NCI-H2081 treated with DMSO at 0.1 percent for 48 hours (cell line): ENCODE results near the gene ZBTB7C.
A peak's percentile ranks its signal among the peaks of the same experiment; 100 is the strongest.
"Not testable (repeated sequence)": the region's sequence is repeated elsewhere in the genome, so short reads cannot be mapped to it uniquely, and the experiment has no call there.

Experiments
- DNase-seq: peaks from one replicate; lab custom pipeline; 2025; lab: John Stamatoyannopoulos, UW

The ZBTB7C gene

GRCh38 chr18:48296581-48296980 lies 112.6 kb downstream of the ZBTB7C start:
- no peak for DNase-seq

- no peak for DNase-seq
Measured at GRCh38 chr18:48295586-48296311, 113.4 kb downstream of the ZBTB7C start.

GRCh38 chr18:48294899-48295585 lies 114.1 kb downstream of the ZBTB7C start:
- no peak for DNase-seq

GRCh38 chr18:48293954-48294898 lies 115.0 kb downstream of the ZBTB7C start:
- peak; percentile 87 for DNase-seq

- DNase-seq, result no peak
Measured at GRCh38 chr18:48292782-48293424, 116.3 kb downstream of the ZBTB7C start.

GRCh38 chr18:48292229-48292628 lies 117.0 kb downstream of the ZBTB7C start:
- DNase-seq, result no peak

- DNase-seq, result no peak
Measured at GRCh38 chr18:48290162-48290926, 118.8 kb downstream of the ZBTB7C start.

- DNase-seq, result no peak
Measured at GRCh38 chr18:48284743-48285142, 124.4 kb downstream of the ZBTB7C start.

- DNase-seq, result not testable (repeated sequence)
Measured at GRCh38 chr18:48284011-48284410, 125.2 kb downstream of the ZBTB7C start.

- DNase-seq, result not testable (repeated sequence)
Measured at GRCh38 chr18:48281460-48281859, 127.7 kb downstream of the ZBTB7C start.

GRCh38 chr18:48279312-48279711 lies 129.9 kb downstream of the ZBTB7C start:
- no peak for DNase-seq

GRCh38 chr18:48278081-48278480 lies 131.1 kb downstream of the ZBTB7C start:
- DNase-seq, result no peak

GRCh38 chr18:48274301-48274700 lies 134.9 kb downstream of the ZBTB7C start:
- DNase-seq, result no peak

GRCh38 chr18:48270929-48271328 lies 138.3 kb downstream of the ZBTB7C start:
- no peak for DNase-seq

- no peak for DNase-seq
Measured at GRCh38 chr18:48265328-48265727, 143.9 kb downstream of the ZBTB7C start.

GRCh38 chr18:48263914-48264902 lies 145.0 kb downstream of the ZBTB7C start:
- DNase-seq, result no peak

GRCh38 chr18:48263192-48263853 lies 145.9 kb downstream of the ZBTB7C start:
- no peak for DNase-seq

- DNase-seq, result no peak
Measured at GRCh38 chr18:48260237-48260636, 148.9 kb downstream of the ZBTB7C start.

GRCh38 chr18:48256848-48257247 lies 152.3 kb downstream of the ZBTB7C start:
- no peak for DNase-seq
